ENCODE results near the gene ZEB2.

- TF ChIP-seq, protein P1, sequence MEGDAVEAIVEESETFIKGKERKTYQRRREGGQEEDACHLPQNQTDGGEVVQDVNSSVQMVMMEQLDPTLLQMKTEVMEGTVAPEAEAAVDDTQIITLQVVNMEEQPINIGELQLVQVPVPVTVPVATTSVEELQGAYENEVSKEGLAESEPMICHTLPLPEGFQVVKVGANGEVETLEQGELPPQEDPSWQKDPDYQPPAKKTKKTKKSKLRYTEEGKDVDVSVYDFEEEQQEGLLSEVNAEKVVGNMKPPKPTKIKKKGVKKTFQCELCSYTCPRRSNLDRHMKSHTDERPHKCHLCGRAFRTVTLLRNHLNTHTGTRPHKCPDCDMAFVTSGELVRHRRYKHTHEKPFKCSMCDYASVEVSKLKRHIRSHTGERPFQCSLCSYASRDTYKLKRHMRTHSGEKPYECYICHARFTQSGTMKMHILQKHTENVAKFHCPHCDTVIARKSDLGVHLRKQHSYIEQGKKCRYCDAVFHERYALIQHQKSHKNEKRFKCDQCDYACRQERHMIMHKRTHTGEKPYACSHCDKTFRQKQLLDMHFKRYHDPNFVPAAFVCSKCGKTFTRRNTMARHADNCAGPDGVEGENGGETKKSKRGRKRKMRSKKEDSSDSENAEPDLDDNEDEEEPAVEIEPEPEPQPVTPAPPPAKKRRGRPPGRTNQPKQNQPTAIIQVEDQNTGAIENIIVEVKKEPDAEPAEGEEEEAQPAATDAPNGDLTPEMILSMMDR (IDR thresholded peaks at IDR 0.05), result no peak
- TF ChIP-seq POLR2A (IDR thresholded peaks at IDR 0.05), result no peak
Observed at GRCh38 chr2:144438801-144439631, 80.9 kb downstream of the ZEB2 start.

Measured in ovary (tissue), 3 donors.